Esophagus muscularis mucosa (tissue), 4 donors: ENCODE measurements around the gene TMEM220. TPM values are rescaled to one million over a fixed set of nuclear protein-coding genes. Genes with fewer than 3 reads are reported as not detected.
A peak's percentile ranks its signal among the peaks of the same experiment; 100 is the strongest.

Experiments
- DNase-seq: peaks from one replicate; pipeline ENCODE4 v3.0.0-alpha.2; 2017; ENCODE audit errors: extremely low spot score
- H3K27ac ChIP-seq, 4 donors: fragments of 200-600 bp; sonication (generic); replicated peaks in 1 of 4; 1 replicate in 3 of 4; 2 replicates in 1 of 4; pipeline ENCODE4 v1.5.1; 2016 to 2019; ENCODE audit warnings: mild to moderate bottlenecking in 1 of 4
- H3K27me3 ChIP-seq, 4 donors: fragments of 200-600 bp; sonication (generic); one replicate each; pipeline versions ENCODE4 v1.5.1 to v1.6.0; 2016 to 2019
- H3K36me3 ChIP-seq, 4 donors: fragments of 200-600 bp; sonication (generic); one replicate each; pipeline ENCODE4 v1.5.1; 2016 to 2019
- H3K4me1 ChIP-seq, 4 donors: fragments of 200-600 bp; sonication (generic); one replicate each; pipeline ENCODE4 v1.5.1; 2016 to 2019
- H3K4me3 ChIP-seq, 4 donors: fragments of 200-600 bp; sonication (generic); 1 replicate in 2 of 4; 2 replicates in 2 of 4; pipeline ENCODE4 v1.5.1; 2016 to 2019; ENCODE audit warnings: mild to moderate bottlenecking in 4 of 4, moderate library complexity in 1 of 4
- H3K9me3 ChIP-seq, 4 donors: fragments of 200-600 bp; sonication (generic); 1 replicate in 3 of 4; 2 replicates in 1 of 4; pipeline ENCODE4 v1.5.1; 2016 to 2019
- CTCF ChIP-seq, 3 experiments: fragments of 200-600 bp in 2 of 3; fragments of 450-650 bp in 1 of 3; sonication (generic) in 2 of 3; IDR thresholded peaks; one replicate each; pipeline ENCODE4 v1.5.1; 2017 to 2019; ENCODE audit warnings: antibody characterized with exemption in 3 of 3, mild to moderate bottlenecking in 2 of 3, moderate library complexity in 1 of 3
- EP300 ChIP-seq: sonication (generic); formaldehyde crosslinking; IDR thresholded peaks from one replicate; pipeline ENCODE4 v1.6.1; 2017; ENCODE audit warnings: antibody characterized with exemption
- POLR2A ChIP-seq: fragments of 450-650 bp; IDR thresholded peaks from one replicate; pipeline ENCODE4 v1.6.1; 2017; ENCODE audit warnings: antibody characterized with exemption, moderate library complexity, mild to moderate bottlenecking, low read depth
- POLR2AphosphoS5 ChIP-seq, 2 donors: sonication (generic); formaldehyde crosslinking; IDR thresholded peaks; one replicate each; pipeline ENCODE4 v1.6.1; 2017; ENCODE audit warnings: antibody characterized with exemption in 2 of 2
- WGBS: methylation state at CpG from one replicate; pipeline ENCODE4 v1.1.5; 2018; 5-methylcytosine and 5-hydroxymethylcytosine counted together
- intact Hi-C: fragments of 100-400 bp; cut with DNase I; formaldehyde crosslinking; loops from one replicate; pipeline ENCODE4 v1.15.1; 2023
- total RNA-seq, 4 donors: library from RNA; depleted of rRNA; stranded (reverse); fragments of >200 nt; gene quantifications; one replicate each; pipeline versions ENCODE4 v1.1.0 to v1.2.1, GENCODE V29; 2016

Gene TMEM220
- total RNA-seq, 4 donors from 2014 or later, result 7.5 to 15.4 (median 11.1) TPM

- no peak for TF ChIP-seq EP300
- TF ChIP-seq POLR2AphosphoS5 (IDR thresholded peaks at IDR 0.05), result no peak
- TF ChIP-seq CTCF (IDR thresholded peaks at IDR 0.05), result no peak
- TF ChIP-seq POLR2A, result no peak
- WGBS, result 87% methylated on average over 12 of the region's 12 CpGs
- peaks cover 0 to 44% (median 35%) of the 10 kb centered on the region in 4 donors for H3K36me3 ChIP-seq
These were observed 56.5 kb downstream of the TMEM220 start for GRCh38 chr17:10673312-10673711.

GRCh38 chr17:10668775-10669174 is 61.0 kb downstream of the TMEM220 start:
- intact Hi-C loops, result loop anchor here (5.0 kb wide), 1 partner anchor 49 kb away; no protein-coding TSS in a partner anchor
- Histone ChIP-seq H3K9me3 (no peaks in the 10 kb centered on the region), H3K4me3 (no peak overlapping the region), H3K4me1 (no peaks in the 10 kb centered on the region), H3K27me3 (no peaks in the 10 kb centered on the region), H3K36me3 (peaks cover 0 to 14% (median 6%) of the 10 kb centered on the region in 4 donors), H3K27ac (no peak overlapping the region)
- no peak for TF ChIP-seq POLR2A
- DNase-seq, result no peak
- 73% methylated on average over 1 of the region's 1 CpG for WGBS

More at GRCh38 chr17:10673312-10673711, 56.5 kb downstream of the TMEM220 start:
- no peak for DNase-seq
- peak overlapping the region in 2 of 4 donors; percentile 29 to 60 for H3K27ac ChIP-seq
- no peaks in the 10 kb centered on the region for H3K4me1 ChIP-seq
- H3K4me3 ChIP-seq, result no peak overlapping the region
- no peaks in the 10 kb centered on the region for H3K9me3 ChIP-seq
- intact Hi-C loops, result no loop called here
- H3K27me3 ChIP-seq, result no peaks in the 10 kb centered on the region

- intact Hi-C loops, result loop anchor here (5.0 kb wide), 1 partner anchor 50 kb away; no protein-coding TSS in a partner anchor
- DNase-seq, result no peak
- Histone ChIP-seq H3K36me3 (peaks cover 0 to 14% (median 2%) of the 10 kb centered on the region in 4 donors), H3K27me3 (no peaks in the 10 kb centered on the region), H3K27ac (no peak overlapping the region), H3K9me3 (no peaks in the 10 kb centered on the region), H3K4me1 (no peaks in the 10 kb centered on the region), H3K4me3 (no peak overlapping the region)
- WGBS, result 73% methylated on average over 5 of the region's 5 CpGs
- TF ChIP-seq EP300, result no peak
- no peak for TF ChIP-seq POLR2AphosphoS5 (IDR thresholded peaks at IDR 0.05)
These were observed 62.9 kb downstream of the TMEM220 start for GRCh38 chr17:10666906-10667305.

GRCh38 chr17:10664571-10664970 is 65.3 kb downstream of the TMEM220 start:
- H3K4me3 ChIP-seq, result no peak overlapping the region
- no peaks in the 10 kb centered on the region for H3K4me1 ChIP-seq
- DNase-seq, result no peak
- 91% methylated on average over 9 of the region's 9 CpGs for WGBS
- H3K27me3 ChIP-seq, result no peaks in the 10 kb centered on the region
- TF ChIP-seq POLR2AphosphoS5 (IDR thresholded peaks at IDR 0.05) (no peak), EP300 (no peak), CTCF (IDR thresholded peaks at IDR 0.05) (no peak), POLR2A (no peak)
- no peaks in the 10 kb centered on the region for H3K9me3 ChIP-seq
- H3K27ac ChIP-seq, result no peak overlapping the region
- peaks cover 0 to 25% (median 4%) of the 10 kb centered on the region in 4 donors for H3K36me3 ChIP-seq
- intact Hi-C loops, result no loop called here

Other genes starting within 250 kb of the TMEM220 start
- under 1 TPM in 1 of 4 donors, not detected in 3; 0.13 TPM for gene MYH1, start 211.5 kb downstream of the TMEM220 start, total RNA-seq
- gene MYH2, start 180.4 kb downstream of the TMEM220 start, total RNA-seq, result 1 to 10 TPM in 1 of 4 donors, under 1 TPM in 3; under 0.01 to 1.4 (median 0.34) TPM
- 1 to 10 TPM in 3 of 4 donors, under 1 TPM in 1; 0.83 to 2.4 (median 1.6) TPM for gene MYH3, start 72.7 kb downstream of the TMEM220 start, total RNA-seq
- gene SCO1, start 32.5 kb downstream of the TMEM220 start, total RNA-seq, result 10 to 100 TPM; 16.7 to 23.1 (median 18.6) TPM
- gene ADPRM, start 32.4 kb downstream of the TMEM220 start, total RNA-seq, result 10 to 100 TPM in 1 of 4 donors, 1 to 10 TPM in 3; 5.8 to 12.2 (median 8.5) TPM
- gene TMEM238L, start 74.1 kb upstream of the TMEM220 start, total RNA-seq, result not detected
- 1 to 10 TPM in 3 of 4 donors, under 1 TPM in 1; 0.42 to 3.5 (median 1.5) TPM for gene PIRT, start 108.1 kb upstream of the TMEM220 start, total RNA-seq